ENCODE data around the gene PRIMA1.

The PRIMA1 gene

GRCh38 chr14:93753647-93754046, 34.6 kb downstream of the PRIMA1 start:
- H3K27ac Mint-ChIP-seq = no peak overlapping the region
- H3K36me3 Mint-ChIP-seq (ENCODE audit: low read depth) = no peaks in the 10 kb centered on the region
- no peaks in the 10 kb centered on the region for H3K27me3 Mint-ChIP-seq (ENCODE audit: low read depth)
- H3K9me3 Mint-ChIP-seq = no peaks in the 10 kb centered on the region
- H3K4me3 Mint-ChIP-seq = no peak overlapping the region
- H3K4me1 Mint-ChIP-seq (ENCODE audit: low read depth) = no peaks in the 10 kb centered on the region

DNA sequence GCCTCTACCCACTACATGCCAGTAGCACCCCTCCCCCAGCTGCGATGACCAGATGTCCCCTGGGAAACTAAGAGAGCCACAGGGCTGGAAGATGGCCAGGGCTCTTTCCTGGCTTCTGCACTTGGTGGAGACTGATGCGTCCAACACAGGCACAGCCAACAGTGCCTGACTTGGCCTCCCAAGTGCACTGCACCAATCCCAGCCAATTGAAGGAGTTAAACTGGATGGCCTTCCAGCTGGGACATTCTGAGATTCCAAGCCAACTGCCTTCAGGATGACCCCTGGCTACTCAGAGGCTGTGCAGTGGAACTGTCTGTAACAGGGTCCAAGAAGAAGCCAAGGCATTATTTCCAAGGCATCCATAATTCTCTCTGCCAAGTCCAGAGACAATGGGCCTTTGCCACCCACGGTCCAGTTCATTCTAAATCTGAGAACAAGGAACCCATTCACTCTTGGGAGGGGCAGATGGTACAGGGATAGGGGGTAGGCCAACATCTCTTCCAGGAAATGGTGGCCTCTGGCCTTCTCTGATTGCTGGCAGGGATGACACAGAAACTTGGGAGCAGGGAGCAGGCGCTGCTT, 35.2 kb downstream of the PRIMA1 start:
- Mint-ChIP-seq H3K27ac (no peak overlapping the region), H3K36me3 (ENCODE audit: low read depth) (no peaks in the 10 kb centered on the region), H3K9me3 (no peaks in the 10 kb centered on the region), H3K27me3 (ENCODE audit: low read depth) (no peaks in the 10 kb centered on the region), H3K4me1 (ENCODE audit: low read depth) (no peaks in the 10 kb centered on the region), H3K4me3 (no peak overlapping the region)

GRCh38 chr14:93751946-93752655, 36.2 kb downstream of the PRIMA1 start:
- Mint-ChIP-seq H3K9me3 (no peaks in the 10 kb centered on the region), H3K27me3 (ENCODE audit: low read depth) (no peaks in the 10 kb centered on the region), H3K4me1 (ENCODE audit: low read depth) (no peaks in the 10 kb centered on the region), H3K27ac (no peak overlapping the region), H3K4me3 (no peak overlapping the region), H3K36me3 (ENCODE audit: low read depth) (no peaks in the 10 kb centered on the region)

- Mint-ChIP-seq H3K4me1 (ENCODE audit: low read depth) (no peaks in the 10 kb centered on the region), H3K36me3 (ENCODE audit: low read depth) (no peaks in the 10 kb centered on the region), H3K4me3 (no peak overlapping the region), H3K27me3 (ENCODE audit: low read depth) (no peaks in the 10 kb centered on the region), H3K9me3 (no peaks in the 10 kb centered on the region), H3K27ac (no peak overlapping the region)
These were observed 39.2 kb downstream of the PRIMA1 start for GRCh38 chr14:93749076-93749420.

DNA sequence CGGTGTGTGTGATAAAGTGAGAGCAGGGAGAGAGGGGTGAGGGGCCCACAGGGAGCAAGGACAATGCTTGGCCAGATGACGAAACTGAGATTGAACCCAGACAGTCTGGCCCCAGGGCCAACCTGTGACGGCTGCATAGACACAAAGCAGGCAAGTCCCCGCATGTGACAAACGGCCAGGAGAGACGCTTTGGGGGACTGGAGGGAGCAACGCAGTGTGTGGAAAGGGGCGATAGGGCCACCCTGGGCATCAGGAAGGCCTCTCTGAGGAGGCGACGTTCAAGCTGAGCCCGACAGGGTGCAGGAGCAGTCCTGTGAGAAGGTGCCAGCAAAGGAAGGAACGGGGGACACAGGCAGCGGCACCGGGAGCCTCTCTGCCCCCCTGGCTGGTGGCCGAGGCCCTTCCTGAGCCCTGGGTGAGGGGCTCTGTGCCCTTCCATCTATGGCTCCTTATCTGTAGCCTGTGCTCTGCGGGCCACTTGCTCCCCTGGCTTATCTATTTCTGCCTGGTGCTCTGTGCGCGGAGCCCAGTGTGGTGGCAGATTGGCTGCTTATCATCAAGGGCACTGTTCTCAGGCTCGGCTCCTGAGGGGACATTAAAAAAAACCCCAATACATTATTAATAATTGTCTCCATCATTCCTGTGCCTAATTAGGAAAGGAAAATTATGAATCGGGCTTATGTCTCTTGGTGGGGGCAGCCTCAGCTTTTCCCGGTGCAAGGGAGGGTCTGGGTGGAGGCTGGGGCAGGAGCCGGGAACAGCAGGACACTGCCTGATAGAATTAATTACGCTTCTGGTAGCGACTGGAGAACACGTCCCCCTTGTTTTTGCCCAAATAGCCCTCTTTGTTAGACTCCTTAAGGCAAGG, 39.8 kb downstream of the PRIMA1 start:
- no peak overlapping the region for H3K4me3 Mint-ChIP-seq
- no peaks in the 10 kb centered on the region for H3K27me3 Mint-ChIP-seq (ENCODE audit: low read depth)
- no peaks in the 10 kb centered on the region for H3K9me3 Mint-ChIP-seq

DNA sequence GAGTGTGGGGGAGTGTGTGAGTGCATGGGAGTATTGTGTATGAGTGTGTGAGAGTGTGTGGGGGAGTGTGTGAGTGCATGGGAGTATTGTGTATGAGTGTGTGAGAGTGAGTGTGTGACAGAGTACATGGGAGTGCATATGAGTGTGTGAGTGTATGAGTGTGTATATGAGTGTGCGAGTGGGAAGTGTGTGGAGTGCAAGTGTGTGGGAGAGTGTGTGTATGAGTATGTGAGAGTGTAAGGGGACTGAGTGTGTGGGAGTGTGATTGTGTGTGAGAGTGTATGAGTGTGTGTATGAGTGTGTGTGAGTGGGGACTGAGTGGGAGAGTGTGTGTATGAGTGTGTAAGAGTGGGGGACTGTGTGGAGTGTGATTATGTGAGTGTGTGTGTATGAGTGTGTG, 40.7 kb downstream of the PRIMA1 start:
- H3K27me3 Mint-ChIP-seq (ENCODE audit: low read depth) = no peaks in the 10 kb centered on the region
- H3K4me3 Mint-ChIP-seq = no peak overlapping the region
- H3K9me3 Mint-ChIP-seq = no peaks in the 10 kb centered on the region
- no peak overlapping the region for H3K27ac Mint-ChIP-seq
- H3K36me3 Mint-ChIP-seq (ENCODE audit: low read depth) = no peaks in the 10 kb centered on the region
- no peaks in the 10 kb centered on the region for H3K4me1 Mint-ChIP-seq (ENCODE audit: low read depth)

More for the DNA sequence above, 39.8 kb downstream of the PRIMA1 start:
- Mint-ChIP-seq H3K27ac (no peak overlapping the region), H3K4me1 (ENCODE audit: low read depth) (no peaks in the 10 kb centered on the region), H3K36me3 (ENCODE audit: low read depth) (no peaks in the 10 kb centered on the region)

DNA sequence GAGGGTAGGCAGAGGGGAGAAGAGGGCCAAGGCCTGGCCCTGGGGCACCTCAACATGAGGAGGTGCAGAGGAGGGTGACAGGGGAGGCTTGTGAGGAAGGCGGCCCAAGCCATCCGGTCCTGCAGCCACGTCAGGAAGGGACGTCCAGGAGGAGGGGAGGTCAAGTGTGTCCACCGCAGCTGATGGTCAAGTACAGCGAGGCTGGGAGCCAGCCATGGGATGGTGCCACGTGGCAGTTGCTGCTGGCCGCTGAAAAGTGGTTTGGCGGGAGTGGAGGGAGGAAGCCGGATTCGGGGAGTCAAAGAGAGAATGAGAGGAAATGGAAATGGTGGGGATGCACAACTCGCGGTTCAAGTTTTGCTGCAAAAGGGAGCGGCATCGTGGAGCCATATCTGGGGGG, 41.2 kb downstream of the PRIMA1 start:
- Mint-ChIP-seq H3K4me1 (ENCODE audit: low read depth) (no peaks in the 10 kb centered on the region), H3K9me3 (no peaks in the 10 kb centered on the region), H3K27me3 (ENCODE audit: low read depth) (no peaks in the 10 kb centered on the region), H3K4me3 (no peak overlapping the region), H3K36me3 (ENCODE audit: low read depth) (no peaks in the 10 kb centered on the region), H3K27ac (no peak overlapping the region)

- H3K27ac Mint-ChIP-seq = no peak overlapping the region
These were observed 42.5 kb downstream of the PRIMA1 start for GRCh38 chr14:93745603-93746273.

DNA sequence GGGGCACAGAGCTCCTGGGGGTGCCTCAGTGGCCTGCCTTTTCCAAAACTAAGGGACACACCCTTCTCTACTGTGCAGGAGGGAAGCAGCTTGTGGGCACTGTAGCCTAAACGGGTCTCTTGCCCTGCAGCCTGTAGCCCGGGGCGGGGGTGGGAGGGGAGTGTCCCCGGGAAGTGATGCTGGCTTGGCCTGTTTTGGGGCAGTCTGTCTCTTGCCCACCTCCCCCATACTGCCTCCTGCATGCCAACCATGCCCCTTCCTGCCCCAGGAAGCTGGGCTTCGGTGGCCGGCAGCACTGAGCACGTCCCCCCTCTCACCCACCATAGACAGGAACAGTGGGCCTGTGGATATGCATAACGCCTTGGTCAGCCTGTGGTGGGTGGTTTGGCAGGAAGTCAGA, 43.4 kb downstream of the PRIMA1 start:
- Mint-ChIP-seq H3K27me3 (ENCODE audit: low read depth) (no peaks in the 10 kb centered on the region), H3K4me3 (no peak overlapping the region), H3K9me3 (no peaks in the 10 kb centered on the region), H3K36me3 (ENCODE audit: low read depth) (no peaks in the 10 kb centered on the region), H3K27ac (no peak overlapping the region), H3K4me1 (ENCODE audit: low read depth) (no peaks in the 10 kb centered on the region)

More at GRCh38 chr14:93745603-93746273, 42.5 kb downstream of the PRIMA1 start:
- Mint-ChIP-seq H3K36me3 (ENCODE audit: low read depth) (no peaks in the 10 kb centered on the region), H3K4me1 (ENCODE audit: low read depth) (no peaks in the 10 kb centered on the region), H3K9me3 (no peaks in the 10 kb centered on the region), H3K27me3 (ENCODE audit: low read depth) (no peaks in the 10 kb centered on the region), H3K4me3 (no peak overlapping the region)

GRCh38 chr14:93744176-93744575, 44.1 kb downstream of the PRIMA1 start:
- Mint-ChIP-seq H3K4me3 (no peak overlapping the region), H3K36me3 (ENCODE audit: low read depth) (no peaks in the 10 kb centered on the region), H3K9me3 (no peaks in the 10 kb centered on the region), H3K4me1 (ENCODE audit: low read depth) (no peaks in the 10 kb centered on the region), H3K27me3 (ENCODE audit: low read depth) (no peaks in the 10 kb centered on the region), H3K27ac (no peak overlapping the region)

GRCh38 chr14:93743270-93744060, 44.8 kb downstream of the PRIMA1 start:
- no peaks in the 10 kb centered on the region for H3K9me3 Mint-ChIP-seq
- no peak overlapping the region for H3K27ac Mint-ChIP-seq

DNA sequence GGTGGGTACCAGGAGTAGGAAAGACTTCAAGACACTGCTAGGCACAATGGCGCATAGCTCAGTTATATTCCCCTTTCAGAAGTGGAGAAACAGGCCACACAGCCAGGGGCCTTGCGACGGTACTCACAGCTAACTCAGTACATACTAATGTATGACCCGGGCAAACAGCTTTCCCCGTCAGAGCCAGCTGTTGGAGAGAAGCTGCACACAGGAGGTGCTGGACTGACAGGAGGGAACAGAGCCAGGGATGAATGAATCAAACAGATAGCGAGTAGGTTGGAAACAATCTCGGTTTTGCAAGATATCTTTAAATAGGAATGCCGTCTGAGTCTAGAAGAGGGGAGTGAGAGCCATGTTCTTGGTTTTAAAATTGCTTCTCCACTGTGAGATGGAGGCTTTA, 45.5 kb downstream of the PRIMA1 start:
- Mint-ChIP-seq H3K9me3 (no peaks in the 10 kb centered on the region), H3K36me3 (ENCODE audit: low read depth) (no peaks in the 10 kb centered on the region), H3K27ac (no peak overlapping the region), H3K4me3 (no peak overlapping the region), H3K4me1 (ENCODE audit: low read depth) (no peaks in the 10 kb centered on the region), H3K27me3 (ENCODE audit: low read depth) (no peaks in the 10 kb centered on the region)

More at GRCh38 chr14:93743270-93744060, 44.8 kb downstream of the PRIMA1 start:
- Mint-ChIP-seq H3K4me1 (ENCODE audit: low read depth) (no peaks in the 10 kb centered on the region), H3K27me3 (ENCODE audit: low read depth) (no peaks in the 10 kb centered on the region), H3K36me3 (ENCODE audit: low read depth) (no peaks in the 10 kb centered on the region), H3K4me3 (no peak overlapping the region)

GRCh38 chr14:93741556-93742230, 46.6 kb downstream of the PRIMA1 start:
- no peaks in the 10 kb centered on the region for H3K4me1 Mint-ChIP-seq (ENCODE audit: low read depth)
- no peaks in the 10 kb centered on the region for H3K27me3 Mint-ChIP-seq (ENCODE audit: low read depth)
- H3K9me3 Mint-ChIP-seq = no peaks in the 10 kb centered on the region
- no peak overlapping the region for H3K27ac Mint-ChIP-seq
- H3K36me3 Mint-ChIP-seq (ENCODE audit: low read depth) = no peaks in the 10 kb centered on the region
- no peak overlapping the region for H3K4me3 Mint-ChIP-seq

Measured in T-helper 1 cell treated with Interleukin-12 subunit alpha and Interleukin-12 subunit beta and Interleukin-4 antibody, amounts not matched to agents 30 μg/mL and 1 μg/mL, for 36 hours (primary cell).